Stimulated activated CD4-positive, alpha-beta T cell treated with anti-CD3 and anti-CD28 coated beads, Interleukin-4, amount 100 ng/mL, for 1 hour (primary cell): ENCODE measurements around the gene DHX58.
A peak's percentile ranks its signal among the peaks of the same experiment; 100 is the strongest.
"Not testable (repeated sequence)": the region's sequence is repeated elsewhere in the genome, so short reads cannot be mapped to it uniquely, and the experiment has no call there.

ENCODE experiments used
- DNase-seq: peaks from one replicate; pipeline ENCODE4 v3.0.0-alpha.2; 2020

DHX58 gene

GRCh38 chr17:42112552-42113176 is at the start of gene DHX58:
DHX58 (minus strand) TSS chr17:42112714; CDS start chr17:42111892, 822 bp downstream.
- peak; percentile 70 for DNase-seq

GRCh38 chr17:42160531-42160910 is 48.0 kb upstream of the DHX58 start:
- DNase-seq, result no peak

GRCh38 chr17:42159796-42160530 is 47.4 kb upstream of the DHX58 start:
- DNase-seq, result no peak

- no peak for DNase-seq
Observed at GRCh38 chr17:42155614-42156045, 43.1 kb upstream of the DHX58 start.

- no peak for DNase-seq
Observed at GRCh38 chr17:42153919-42154742, 41.6 kb upstream of the DHX58 start.

GRCh38 chr17:42146911-42147607 is 34.5 kb upstream of the DHX58 start:
- no peak for DNase-seq

GRCh38 chr17:42143138-42143537 is 30.6 kb upstream of the DHX58 start:
- not testable (repeated sequence) for DNase-seq

- DNase-seq, result no peak
Observed at GRCh38 chr17:42142371-42142896, 29.9 kb upstream of the DHX58 start.

- no peak for DNase-seq
Observed at GRCh38 chr17:42141382-42141781, 28.9 kb upstream of the DHX58 start.

GRCh38 chr17:42140690-42141089 is 28.2 kb upstream of the DHX58 start:
- not testable (repeated sequence) for DNase-seq

- no peak for DNase-seq
Observed at GRCh38 chr17:42138749-42139492, 26.4 kb upstream of the DHX58 start.

GRCh38 chr17:42136654-42137051 is 24.1 kb upstream of the DHX58 start:
- DNase-seq, result no peak

GRCh38 chr17:42135664-42136653 is 23.4 kb upstream of the DHX58 start:
- DNase-seq, result no peak

- no peak for DNase-seq
Observed at GRCh38 chr17:42135151-42135550, 22.6 kb upstream of the DHX58 start.

- DNase-seq, result no peak
Observed at GRCh38 chr17:42133461-42134041, 21.0 kb upstream of the DHX58 start.

GRCh38 chr17:42132941-42133340 is 20.4 kb upstream of the DHX58 start:
- no peak for DNase-seq

- DNase-seq, result no peak
Observed at GRCh38 chr17:42131981-42132432, 19.5 kb upstream of the DHX58 start.

- DNase-seq, result no peak
Observed at GRCh38 chr17:42131232-42131631, 18.7 kb upstream of the DHX58 start.

GRCh38 chr17:42130310-42130936 is 17.9 kb upstream of the DHX58 start:
- DNase-seq, result no peak
